HL-60/S4 treated with phorbol 12-myristate 13-acetate at 8.2 ng/mL for 4 days and 3 days (cell line): ENCODE results near the gene ASTN1.

Source experiments
- in situ Hi-C: fragments of 300-500 bp; cut with MboI; formaldehyde crosslinking; loops from 2 replicates; pipeline ENCODE4 v1.15.0; 2022; ENCODE audit warnings: low sequenced_read_pairs

Gene ASTN1

DNA sequence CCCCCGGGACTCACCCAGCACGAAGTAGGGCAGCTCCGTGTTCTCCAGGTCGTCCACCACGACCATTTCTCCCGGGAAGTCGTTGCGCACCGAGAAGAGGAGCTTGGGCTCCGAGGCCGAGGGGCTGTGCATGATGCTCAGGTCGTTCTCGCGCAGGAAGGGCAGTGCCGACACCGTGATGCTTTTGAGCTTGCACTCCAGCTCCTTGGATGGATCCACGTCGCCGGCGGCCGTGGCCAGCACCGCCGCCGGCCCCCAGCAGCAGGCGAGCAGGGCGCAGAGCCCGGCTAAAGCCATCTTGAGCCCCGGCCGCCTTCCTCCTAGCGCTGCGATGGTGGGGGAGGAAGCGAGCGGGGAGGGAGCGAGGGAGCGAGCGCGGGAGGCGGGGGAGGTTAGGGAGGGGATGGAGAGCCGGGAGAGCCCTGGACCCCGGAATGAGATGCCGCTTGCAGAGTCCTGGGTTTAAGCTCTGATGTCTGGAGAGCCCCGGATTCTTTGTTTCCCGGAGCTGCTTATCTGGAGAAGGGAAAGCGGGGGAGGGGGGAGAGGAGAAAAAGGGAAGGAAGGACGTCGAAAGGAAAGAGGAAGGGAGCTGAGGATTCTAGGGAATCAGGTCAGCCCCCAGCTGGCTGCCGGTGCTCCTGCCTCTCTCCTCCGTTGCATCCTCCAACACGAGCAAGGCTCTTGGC, at the start of gene ASTN1:
Gene ASTN1 (minus strand): TSS at position 333 of the 689 bp plus-strand sequence. CDS start 36 bp downstream, at position 297.
- in situ Hi-C loops: no loop called here

DNA sequence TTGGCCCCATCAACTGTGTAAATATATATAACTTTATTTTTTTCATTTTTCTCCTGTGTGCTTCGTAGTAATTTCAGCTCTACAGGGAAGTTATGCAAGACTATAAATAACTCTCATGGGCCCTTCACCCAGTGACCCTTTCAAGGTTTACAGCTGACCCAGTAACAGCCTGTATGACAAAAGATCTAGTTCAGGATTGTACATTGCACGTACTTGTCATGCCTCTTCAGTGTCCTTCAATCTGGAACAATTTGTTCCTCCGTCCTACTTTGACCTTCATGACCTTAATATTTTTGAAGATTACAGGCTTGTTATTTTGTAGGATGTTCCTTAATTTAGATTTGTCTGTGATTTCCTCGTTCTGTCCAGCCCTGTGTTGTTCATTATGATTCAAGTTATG, 46.7 kb upstream of the ASTN1 start:
- in situ Hi-C loops: no loop called here

- in situ Hi-C loops: no loop called here
Observed at GRCh38 chr1:177210071-177210470, 45.6 kb upstream of the ASTN1 start.

- in situ Hi-C loops: no loop called here
Observed at GRCh38 chr1:177209357-177209756, 44.8 kb upstream of the ASTN1 start.

DNA sequence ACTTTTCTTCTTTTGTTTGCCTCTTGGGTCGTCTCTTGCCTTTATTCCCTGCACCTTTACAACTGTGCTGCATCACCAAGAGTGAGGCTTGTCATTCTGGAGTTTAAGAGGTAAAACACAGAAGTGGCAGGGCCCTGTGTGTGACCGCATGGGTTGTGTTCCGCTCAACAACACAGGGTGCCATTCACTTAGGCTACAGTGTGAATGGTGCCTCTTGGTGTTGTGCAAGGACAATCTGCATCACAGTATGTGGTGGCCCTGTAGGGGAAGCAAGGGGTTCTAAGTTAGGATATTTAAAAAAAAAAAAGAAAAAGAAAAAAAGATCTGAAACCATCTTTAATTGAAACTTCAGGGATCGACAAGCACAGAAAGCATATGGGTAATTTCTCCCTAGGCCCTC, 44.4 kb upstream of the ASTN1 start:
- in situ Hi-C loops: no loop called here

DNA sequence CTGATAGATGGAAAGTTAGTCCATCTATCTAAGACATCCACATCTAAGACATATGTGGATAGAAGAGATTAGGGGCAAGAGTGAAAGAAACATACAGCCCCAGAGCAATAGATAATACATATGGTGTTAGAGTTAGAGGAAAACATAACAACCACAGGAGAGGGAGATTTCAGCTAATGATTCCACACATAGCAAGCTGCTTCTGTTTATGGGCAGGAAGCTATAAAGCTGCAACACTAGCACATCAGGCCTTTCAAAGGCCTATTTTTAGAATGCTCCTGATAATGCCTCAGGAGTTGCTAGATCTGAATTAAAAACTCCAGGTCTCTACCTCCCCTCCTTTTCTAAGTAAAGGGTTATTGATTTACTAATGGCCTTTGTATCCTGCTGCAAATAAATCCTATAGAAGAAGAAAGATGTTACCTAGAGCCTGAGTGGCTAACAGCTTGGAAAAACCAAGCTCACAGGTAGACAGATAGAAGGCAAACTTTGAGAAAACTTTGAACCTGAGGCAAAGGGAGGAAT, 42.4 kb upstream of the ASTN1 start:
- in situ Hi-C loops: no loop called here

- in situ Hi-C loops: no loop called here
Observed at GRCh38 chr1:177200290-177200689, 35.8 kb upstream of the ASTN1 start.

DNA sequence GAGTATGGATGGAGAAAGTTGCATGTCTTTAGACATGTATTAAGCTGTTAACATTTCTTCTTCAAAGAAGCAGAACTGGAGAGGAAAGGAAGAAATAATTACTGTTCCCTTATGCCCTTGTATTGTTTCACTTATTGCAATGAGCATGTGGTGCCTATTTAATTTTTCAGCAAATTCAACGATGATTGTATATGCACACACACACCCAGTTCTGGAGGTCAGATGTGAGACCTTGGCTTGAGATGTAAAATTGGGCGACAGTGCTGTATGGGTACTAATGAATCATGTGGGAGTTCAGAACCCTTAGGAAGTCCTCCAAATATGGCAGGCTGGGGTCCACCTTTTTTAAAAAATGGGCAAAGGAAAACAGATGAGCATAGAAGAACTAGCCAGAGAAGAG, 33.7 kb upstream of the ASTN1 start:
- in situ Hi-C loops: no loop called here

DNA sequence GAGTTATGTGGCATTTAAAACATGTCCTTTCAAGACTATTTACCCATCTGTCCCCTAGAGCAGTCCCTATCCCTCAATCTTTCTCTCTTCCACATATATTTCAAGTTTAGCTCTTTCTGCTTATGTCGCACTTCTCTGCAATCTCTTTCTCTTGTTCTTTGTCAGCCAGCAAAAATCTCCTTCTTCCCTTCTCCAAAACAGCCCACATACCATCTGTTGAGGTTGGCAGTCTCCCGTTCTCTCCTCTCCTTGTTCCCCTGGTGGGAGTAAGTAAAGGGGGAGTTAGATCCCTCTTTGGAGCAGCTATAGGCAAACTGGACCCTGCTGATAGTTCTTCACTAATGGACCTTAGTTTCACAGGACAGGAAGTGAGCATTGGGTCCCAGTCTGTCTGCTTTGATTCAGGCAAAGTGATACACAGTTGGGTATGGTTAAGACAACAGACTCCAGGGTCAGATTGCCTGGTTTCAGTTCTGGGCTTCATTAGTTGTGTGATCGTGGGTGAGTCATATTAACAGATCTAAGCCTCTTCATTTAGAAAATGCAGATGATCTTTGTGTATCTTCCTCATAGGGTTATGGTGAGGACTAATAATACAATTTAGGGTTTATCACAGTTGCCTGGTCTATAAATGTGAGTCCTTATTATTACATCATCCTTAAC, 25.9 kb upstream of the ASTN1 start:
- in situ Hi-C loops: no loop called here

DNA sequence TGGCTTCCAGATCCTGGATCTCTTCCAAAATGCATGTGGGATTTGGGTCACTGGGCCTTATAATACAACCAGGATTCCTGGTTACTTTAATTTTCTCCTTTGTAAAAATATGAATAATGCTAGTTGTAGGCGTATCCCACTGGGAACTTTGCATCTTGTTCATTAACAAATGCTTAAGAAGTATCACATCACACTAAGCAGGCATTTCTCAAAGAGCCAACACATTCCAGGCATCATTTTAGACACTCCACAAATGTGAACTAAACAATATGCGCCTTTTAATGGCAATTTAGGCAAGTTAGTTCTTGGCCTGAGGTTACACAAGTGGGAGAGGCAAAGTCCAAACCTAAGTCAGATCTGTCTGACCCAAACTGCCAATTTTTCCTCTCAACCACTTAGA, 22.1 kb upstream of the ASTN1 start:
- in situ Hi-C loops: no loop called here

DNA sequence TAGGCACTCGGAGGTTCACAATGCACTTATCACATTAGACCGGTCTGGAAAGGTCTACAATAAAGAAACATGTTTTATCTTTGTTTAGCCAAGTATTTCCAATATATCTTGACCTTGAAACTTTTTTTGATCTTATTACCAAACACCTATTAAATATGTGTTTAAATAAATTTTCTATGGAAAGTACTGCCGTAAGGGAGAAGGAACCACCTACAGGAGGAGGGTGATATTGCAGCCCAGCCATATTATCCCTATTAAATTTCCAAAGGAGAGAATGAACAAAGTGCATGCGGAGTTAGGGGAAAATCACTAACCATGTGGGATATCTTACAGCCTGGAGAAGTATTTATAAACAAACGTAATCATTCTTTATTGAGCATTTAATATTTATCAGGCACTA, 20.7 kb upstream of the ASTN1 start:
- in situ Hi-C loops: no loop called here

GRCh38 chr1:177183836-177184235, 19.3 kb upstream of the ASTN1 start:
- in situ Hi-C loops: no loop called here

DNA sequence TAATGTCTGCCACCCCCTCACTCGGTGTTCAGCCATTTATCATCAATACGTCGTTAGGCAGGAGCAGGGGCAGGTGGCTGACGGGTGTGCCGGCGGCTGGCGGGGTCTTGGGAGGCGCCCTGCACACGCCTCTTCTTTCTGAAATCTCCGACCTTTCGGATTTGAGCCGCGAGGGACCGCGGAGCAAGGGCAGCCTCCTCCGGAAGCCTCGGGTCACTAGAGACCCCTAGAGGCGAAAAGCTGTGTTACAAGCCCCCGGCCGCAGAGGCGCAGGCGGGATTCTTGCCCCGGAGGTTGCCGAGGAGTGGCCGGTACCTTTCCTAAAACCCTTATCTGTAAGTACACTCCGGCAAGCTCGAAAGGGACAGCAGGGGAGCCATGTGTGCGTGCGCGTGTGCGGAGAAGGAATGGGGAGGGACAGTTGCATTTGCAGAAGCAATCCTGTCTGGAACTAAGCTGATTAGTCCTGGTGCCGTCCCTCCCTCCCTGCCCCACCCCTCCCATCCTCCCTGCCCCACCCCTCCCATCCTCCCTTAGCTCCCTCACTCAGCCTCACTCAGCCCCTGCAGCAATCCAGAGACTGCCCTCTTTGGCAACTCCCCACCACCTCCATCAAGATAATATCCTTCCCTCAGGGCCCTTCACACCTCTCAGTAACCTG, 17.2 kb upstream of the ASTN1 start:
- in situ Hi-C loops: no loop called here

DNA sequence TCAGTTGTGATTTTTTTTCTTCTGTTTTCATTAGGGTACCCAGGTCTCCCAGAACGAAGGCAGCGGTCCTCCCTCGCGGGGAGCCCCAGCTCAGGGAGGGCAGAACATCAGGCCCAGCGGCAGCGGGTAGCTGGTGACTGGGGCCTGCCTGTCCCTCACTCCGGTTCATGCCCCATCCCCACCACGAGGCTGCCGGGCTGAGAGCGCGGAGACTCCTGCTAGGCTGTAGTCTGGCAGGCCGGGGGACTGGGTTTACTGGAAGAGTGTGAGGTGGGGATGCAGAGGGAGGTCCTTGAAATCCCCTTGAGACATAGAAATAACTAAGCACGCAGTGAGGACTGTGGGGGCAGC, 16.7 kb upstream of the ASTN1 start:
- in situ Hi-C loops: no loop called here

DNA sequence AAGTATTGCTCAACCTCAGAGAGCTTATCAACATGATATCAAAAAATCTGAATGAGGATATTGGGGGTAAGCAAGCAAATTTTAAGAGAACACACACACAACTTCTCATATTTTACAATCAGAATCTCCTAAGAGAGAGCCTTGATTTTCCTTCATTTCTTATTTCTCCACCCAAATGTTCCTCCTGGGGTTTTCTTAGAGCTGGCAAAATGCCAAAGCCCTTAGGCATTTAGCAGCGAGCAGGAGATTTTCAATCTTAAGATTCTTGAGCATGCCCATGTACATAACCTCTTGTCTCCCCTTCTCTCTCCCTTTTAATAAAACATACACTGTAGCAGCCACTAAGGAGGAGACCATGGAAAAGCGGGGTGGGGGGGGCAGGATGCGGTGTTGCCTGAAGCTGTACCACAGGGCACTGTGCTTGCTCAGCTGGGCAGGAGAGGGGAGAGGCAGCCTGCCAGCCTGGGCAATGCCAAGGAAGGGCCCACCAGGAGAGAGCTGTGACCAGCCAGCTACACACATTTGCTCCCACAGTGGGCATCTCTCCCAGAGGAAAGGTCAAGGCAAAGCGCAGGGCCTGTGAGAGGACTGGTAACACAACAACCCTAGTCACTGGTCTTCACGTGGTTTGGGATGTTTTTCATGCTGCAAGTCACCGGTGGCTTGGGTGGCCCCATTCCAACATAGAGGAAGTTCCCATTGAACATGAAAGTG, 10.6 kb upstream of the ASTN1 start:
- in situ Hi-C loops: no loop called here

DNA sequence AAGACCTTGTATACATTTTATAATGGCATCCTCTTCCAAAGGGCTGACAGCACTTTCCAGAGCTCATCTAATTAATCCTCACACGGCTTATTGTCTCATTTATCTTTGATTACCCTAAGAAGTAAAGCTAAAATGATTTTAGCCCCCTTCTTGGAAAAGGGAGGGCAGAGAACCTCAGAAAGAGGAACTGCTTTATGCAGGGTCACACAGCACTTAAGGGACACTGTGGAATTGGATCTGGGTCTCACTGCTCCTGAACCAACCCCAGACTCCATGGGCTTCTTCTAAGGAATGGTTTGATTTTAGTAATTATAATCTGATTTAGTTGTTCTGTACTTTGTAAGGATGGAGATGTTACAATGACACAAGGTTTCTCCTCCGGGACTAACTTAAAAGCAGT, 9.5 kb upstream of the ASTN1 start:
- in situ Hi-C loops: no loop called here

- in situ Hi-C loops: no loop called here
Observed at GRCh38 chr1:177172866-177173265, 8.4 kb upstream of the ASTN1 start.

DNA sequence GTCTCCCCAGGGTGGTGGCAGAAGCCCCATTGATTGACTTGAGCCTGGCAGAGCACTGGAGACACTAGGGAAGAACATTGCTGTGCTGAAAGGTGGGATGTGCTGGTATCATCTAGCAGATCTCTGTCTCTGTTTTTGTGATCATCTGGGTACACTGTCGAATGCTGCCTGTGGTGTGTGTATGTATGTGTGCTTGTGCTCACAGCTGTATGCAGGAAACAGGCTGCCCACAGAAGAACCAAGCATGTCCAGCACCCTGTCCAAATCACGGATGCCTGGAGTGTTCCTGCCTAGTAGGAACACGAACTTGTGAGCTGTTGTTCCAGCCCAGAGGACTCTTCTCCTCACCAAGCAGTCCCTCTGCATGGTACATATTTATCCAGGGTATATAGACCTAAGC, 7.8 kb upstream of the ASTN1 start:
- in situ Hi-C loops: no loop called here

- in situ Hi-C loops: no loop called here
Observed at GRCh38 chr1:177171536-177172123, 7.1 kb upstream of the ASTN1 start.

- in situ Hi-C loops: no loop called here
Observed at GRCh38 chr1:177170756-177171535, 6.4 kb upstream of the ASTN1 start, which contains the start of gene BRINP2. Gene BRINP2 (plus strand): TSS chr1:177170958. CDS start chr1:177229877, 58,919 bp downstream.
